Stomach (tissue), 4 donors: Measurements from ENCODE around the gene PABPN1.

Experiments
- EP300 ChIP-seq: sonication (generic); formaldehyde crosslinking; IDR thresholded peaks from one replicate; pipeline ENCODE4 v1.6.1; 2017; ENCODE audit warnings: antibody characterized with exemption
- POLR2A ChIP-seq, 4 donors: fragments of 450-650 bp; IDR thresholded peaks; one replicate each; pipeline ENCODE4 v1.6.1; 2016; ENCODE audit warnings: antibody characterized with exemption in 4 of 4, control low read depth in 2 of 4, mild to moderate bottlenecking in 1 of 4, moderate library complexity in 1 of 4
- POLR2AphosphoS5 ChIP-seq, 3 donors: sonication (generic); formaldehyde crosslinking; IDR thresholded peaks; one replicate each; pipeline ENCODE4 v1.6.1; 2016; ENCODE audit warnings: antibody characterized with exemption in 3 of 3
- TF ChIP-seq, protein P1 (sequence below), 7 experiments: fragments of 450-650 bp in 4 of 7; fragments of 200-600 bp in 3 of 7; sonication (generic) in 3 of 7; IDR thresholded peaks; one replicate each; pipeline ENCODE4 v1.5.1; 2016 to 2019; ENCODE audit warnings: antibody characterized with exemption in 7 of 7, control low read depth in 2 of 7, mild to moderate bottlenecking in 1 of 7

DNA sequence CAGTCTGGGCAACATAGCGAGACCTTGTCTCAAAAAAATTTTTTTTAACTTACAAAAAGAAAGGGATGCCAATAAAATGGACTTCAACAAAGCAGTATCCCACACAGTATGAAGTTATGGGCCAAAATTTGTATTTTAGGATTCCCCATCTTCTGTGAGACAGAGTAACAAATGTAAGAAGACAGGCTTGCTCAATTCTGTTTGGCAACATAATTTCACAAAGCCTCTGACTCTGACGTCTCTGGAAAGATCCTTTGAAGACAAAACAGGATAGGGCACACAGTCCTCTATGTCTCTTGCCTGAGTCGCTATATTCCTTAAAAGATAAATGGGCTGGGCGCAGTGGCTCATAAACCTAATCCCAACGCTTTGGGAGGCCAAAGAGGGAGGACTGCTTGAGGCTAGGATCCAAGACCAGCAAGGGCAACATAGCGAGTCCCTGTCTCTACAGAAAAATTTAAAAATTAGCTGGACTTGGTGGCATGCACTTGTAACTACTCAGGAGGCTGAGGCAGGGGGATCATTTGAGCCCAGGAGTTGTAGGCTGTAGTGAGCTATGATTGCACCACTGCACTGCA lies 34.3 kb upstream of the PABPN1 start:
- TF ChIP-seq, protein P1, sequence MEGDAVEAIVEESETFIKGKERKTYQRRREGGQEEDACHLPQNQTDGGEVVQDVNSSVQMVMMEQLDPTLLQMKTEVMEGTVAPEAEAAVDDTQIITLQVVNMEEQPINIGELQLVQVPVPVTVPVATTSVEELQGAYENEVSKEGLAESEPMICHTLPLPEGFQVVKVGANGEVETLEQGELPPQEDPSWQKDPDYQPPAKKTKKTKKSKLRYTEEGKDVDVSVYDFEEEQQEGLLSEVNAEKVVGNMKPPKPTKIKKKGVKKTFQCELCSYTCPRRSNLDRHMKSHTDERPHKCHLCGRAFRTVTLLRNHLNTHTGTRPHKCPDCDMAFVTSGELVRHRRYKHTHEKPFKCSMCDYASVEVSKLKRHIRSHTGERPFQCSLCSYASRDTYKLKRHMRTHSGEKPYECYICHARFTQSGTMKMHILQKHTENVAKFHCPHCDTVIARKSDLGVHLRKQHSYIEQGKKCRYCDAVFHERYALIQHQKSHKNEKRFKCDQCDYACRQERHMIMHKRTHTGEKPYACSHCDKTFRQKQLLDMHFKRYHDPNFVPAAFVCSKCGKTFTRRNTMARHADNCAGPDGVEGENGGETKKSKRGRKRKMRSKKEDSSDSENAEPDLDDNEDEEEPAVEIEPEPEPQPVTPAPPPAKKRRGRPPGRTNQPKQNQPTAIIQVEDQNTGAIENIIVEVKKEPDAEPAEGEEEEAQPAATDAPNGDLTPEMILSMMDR (IDR thresholded peaks at IDR 0.05): no peak
- TF ChIP-seq EP300 (no peak), POLR2AphosphoS5 (IDR thresholded peaks at IDR 0.05) (no peak), POLR2A (IDR thresholded peaks at IDR 0.05) (no peak)
